GM12878 (cell line): Measurements from ENCODE around the gene DDX27. TPM values are rescaled to one million over a fixed set of nuclear protein-coding genes. Genes with fewer than 3 reads are reported as not detected.

Source experiments
- ATAC-seq: fragments of 200-7000 bp; cut with Tn5 transposase; 3 replicates; pipeline ENCODE4 v1.9.1; 2020; ENCODE audit warnings: mild to moderate bottlenecking, moderate library complexity
- BruUV-seq: library from RNA; stranded (reverse); fragments of 400-500 nt; replicated peaks from 2 replicates; lab custom pipeline; 2021; lab: Mats Ljungman, UMichigan
- CTCF ChIA-PET: fragments of 300-600 bp; sonication (Branson Sonifier 250); formaldehyde crosslinking; extraction: SDS; loops from one replicate; lab custom pipeline; 2021; ENCODE audit warnings: inconsistent platforms; lab: Yijun Ruan, JAX
- POLR2A ChIA-PET: fragments of 350-600 bp; formaldehyde crosslinking; extraction: SDS; loops from one replicate; lab custom pipeline; 2021; ENCODE audit warnings: inconsistent platforms; lab: Charles Lee
- RAD21 ChIA-PET: fragments of 300-600 bp; sonication (Branson Sonifier 250); formaldehyde crosslinking; loops from one replicate; lab custom pipeline; 2023; ENCODE audit warnings: antibody characterized with exemption; ENCODE audit not compliant: unreplicated experiment; lab: Charles Lee
- SMC1A ChIA-PET: fragments of 300-600 bp; sonication (Branson Sonifier 250); formaldehyde crosslinking; loops from one replicate; lab custom pipeline; 2023; ENCODE audit not compliant: unreplicated experiment, uncharacterized antibody; lab: Charles Lee
- DNase-seq: peaks from one replicate; pipeline ENCODE4 v3.0.0-alpha.2; 2011; ENCODE audit warnings: low read depth, low spot score
- FAIRE-seq: peaks from 3 replicates; lab custom pipeline; 2011; peaks lifted over from hg19 to GRCh38; lab: Jason Lieb, UNC
- H2AFZ ChIP-seq: 2 replicates; pipeline ENCODE4 v1.6.0; 2011; ENCODE audit warnings: low read depth, low read length, control low read depth; ENCODE audit not compliant: control insufficient read depth
- H3K27ac ChIP-seq: 2 replicates; pipeline ENCODE4 v1.5.1; 2011; ENCODE audit warnings: control low read depth; ENCODE audit not compliant: control insufficient read depth, insufficient read depth
- H3K27me3 ChIP-seq, 2 experiments: replicated peaks in 1 of 2; 2 replicates each; pipeline versions ENCODE4 v1.6.0 to v1.6.1; 2011; ENCODE audit warnings: low read length in 1 of 2; ENCODE audit not compliant: control insufficient read depth in 2 of 2, insufficient read depth in 2 of 2
- H3K36me3 ChIP-seq, 2 experiments: 2 replicates each; pipeline ENCODE4 v1.5.1; 2011; ENCODE audit warnings: low read length in 1 of 2; ENCODE audit not compliant: control insufficient read depth in 2 of 2, insufficient read depth in 2 of 2
- H3K4me1 ChIP-seq: 2 replicates; pipeline ENCODE4 v1.6.1; 2011; ENCODE audit warnings: mild to moderate bottlenecking, low read length, moderate library complexity, mixed read lengths; ENCODE audit not compliant: control insufficient read depth, insufficient read depth
- H3K4me2 ChIP-seq: 2 replicates; pipeline ENCODE4 v1.6.0; 2011; ENCODE audit warnings: control low read depth; ENCODE audit not compliant: control insufficient read depth, insufficient read depth
- H3K4me3 ChIP-seq: fragments of 200-600 bp; sonication (generic); 2 replicates; pipeline ENCODE4 v1.5.1; 2016
- H3K79me2 ChIP-seq: 2 replicates; pipeline ENCODE4 v1.6.0; 2011; ENCODE audit warnings: low read length; ENCODE audit not compliant: control insufficient read depth, insufficient read depth
- H3K9ac ChIP-seq: 2 replicates; pipeline ENCODE4 v1.8.0; 2011; ENCODE audit warnings: low read length, control low read depth, mixed read lengths; ENCODE audit not compliant: control insufficient read depth, insufficient read depth
- H3K9me3 ChIP-seq: replicated peaks from 3 replicates; pipeline ENCODE4 v1.5.1; 2011; ENCODE audit warnings: mild to moderate bottlenecking, low read length; ENCODE audit not compliant: control insufficient read depth, insufficient read depth
- H4K20me1 ChIP-seq: 2 replicates; pipeline ENCODE4 v1.6.0; 2011; ENCODE audit not compliant: control insufficient read depth, insufficient read depth
- EP300 ChIP-seq, 2 experiments: fragments of 150-350 bp in 1 of 2; IDR thresholded peaks; 2 replicates each; pipeline ENCODE4 v1.6.1; 2011 to 2012; ENCODE audit warnings: low read depth in 2 of 2, low read length in 2 of 2, borderline replicate concordance in 1 of 2, improper control_type of control experiment in 1 of 2, inconsistent platforms in 1 of 2; ENCODE audit not compliant: control insufficient read depth in 1 of 2
- SMAD5 ChIP-seq: IDR thresholded peaks from 2 replicates; pipeline ENCODE4 v1.6.1; 2016; ENCODE audit warnings: antibody characterized with exemption, low read depth
- WGBS: methylation state at CpG from one replicate; pipeline ENCODE4 v1.1.6; 2016; ENCODE audit warnings: low lambda C conversion rate; ENCODE audit not compliant: insufficient replicate concordance, insufficient coverage; ENCODE audit errors: missing lambda C conversion rate; 5-methylcytosine and 5-hydroxymethylcytosine counted together
- in situ Hi-C: fragments of 300-500 bp; cut with MboI; formaldehyde crosslinking; loops from 9 replicates; pipeline ENCODE4 v1.14.3; 2018; ENCODE audit warnings: mixed read lengths
- intact Hi-C: fragments of 100-400 bp; cut with micrococcal nuclease; formaldehyde crosslinking; loops from one replicate; pipeline ENCODE4 v1.14.2; 2022; ENCODE audit not compliant: unreplicated experiment
- polyA plus RNA-seq, 11 experiments: library from polyadenylated mRNA; depleted of rRNA in 4 of 11; unstranded in 6 of 11; stranded (reverse) in 5 of 11; fragments of >200 nt; fragmentation: Nextera tagmentation in 4 of 11; fragmentation: Illumina TruSeq in 1 of 11; extraction: Ambion mirVana in 4 of 11; extraction: Trizol in 1 of 11; gene quantifications; 1 replicate in 1 of 11; 2 replicates in 10 of 11; pipeline versions ENCODE4 v1.2.1 to v1.2.3, GENCODE V29; 2011 to 2016; ENCODE audit warnings: inconsistent platforms in 2 of 11, missing spikeins in 2 of 11, low read depth in 1 of 11
- small RNA-seq: library from RNA; depleted of rRNA; stranded (forward); fragments of <200 nt; gene quantifications from one replicate; pipeline ENCODE3, GENCODE V24; 2014
- total RNA-seq, 4 experiments: library from RNA; depleted of rRNA in 3 of 4; stranded (reverse); fragments of >200 nt in 3 of 4; fragmentation: Illumina TruSeq in 1 of 4; extraction: Trizol in 1 of 4; gene quantifications; 2 replicates each; pipeline versions ENCODE4 v1.2.1 to v1.2.3, GENCODE V29; 2013 to 2021

The DDX27 gene
- total and polyA plus RNA-seq, 10 of the 15 experiments (the other 5 are each of a cell fraction or from before 2014, with no cell fraction given) = 19.8 to 78.8 (median 54.9) TPM

GRCh38 chr20:49293122-49293521 lies 73.9 kb downstream of the DDX27 start:
- intact Hi-C loops (no loop called here), in situ Hi-C loops (no loop called here)
- no peak overlapping the region for H3K9ac ChIP-seq
- H2AFZ ChIP-seq = no peak overlapping the region
- ChIA-PET SMC1A (no interaction called here), CTCF (no interaction called here), POLR2A (interaction anchor here (1.1 kb wide), 1 partner anchor 12 kb away, joined by 5 read pairs; no protein-coding TSS in a partner anchor), RAD21 (no interaction called here)
- DNase-seq (no peak), ATAC-seq (no peak), FAIRE-seq (no peak)
- H3K27me3 ChIP-seq = no peaks in the 10 kb centered on the region
- WGBS = 92% methylated on average over 6 of the region's 6 CpGs
- H3K79me2 ChIP-seq = peaks cover 5% of the 10 kb centered on the region; the same call in 1 of the 2 replicates
- H3K4me2 ChIP-seq = no peak overlapping the region
- BruUV-seq = no TSS peak
- H3K4me3 ChIP-seq = no peak overlapping the region
- H3K27ac ChIP-seq = no peak overlapping the region
- no peak for TF ChIP-seq SMAD5
- TF ChIP-seq EP300 (IDR thresholded peaks at IDR 0.05; ENCODE audit: borderline replicate concordance in 1 of 2, control insufficient read depth in 1 of 2, low read depth in 2 of 2, low read length in 2 of 2) = no peak
- H4K20me1 ChIP-seq = no peaks in the 10 kb centered on the region; the same call in 1 of the 2 replicates
- H3K4me1 ChIP-seq = peaks cover 2% of the 10 kb centered on the region; the same call in 1 of the 2 replicates
- peaks cover 13 to 22% of the 10 kb centered on the region in 2 experiments for H3K36me3 ChIP-seq
- no peaks in the 10 kb centered on the region; the same call in 2 of the 3 replicates for H3K9me3 ChIP-seq

Small RNA genes within 50 kb of the gene (small RNA-seq; reads per million reads assigned to genes)
- 7,533 reads per million, percentile 100 among the genes with 10 or more reads in this experiment for gene SNORD12B
- gene SNORD12C = 2,222 reads per million, percentile 100 among the genes with 10 or more reads in this experiment

Other genes with a start within 250 kb of the DDX27 start
- gene CSE1L, start 173.1 kb upstream of the DDX27 start, total RNA-seq (2014; rRNA removed) = 123 and 144 TPM in 2 replicates
- gene CSE1L, start 173.1 kb upstream of the DDX27 start, total RNA-seq (2014; rRNA removed; fragmentation: Illumina TruSeq; extraction: Trizol) = 136 and 143 TPM in 2 replicates
- gene CSE1L, start 173.1 kb upstream of the DDX27 start, total RNA-seq (2021) = 106 and 110 TPM in 2 replicates
- 94.9 and 124 TPM in 2 replicates for gene CSE1L, start 173.1 kb upstream of the DDX27 start, polyA plus RNA-seq (2011; rRNA removed)
- gene CSE1L, start 173.1 kb upstream of the DDX27 start, polyA plus RNA-seq (2014; fragmentation: Illumina TruSeq; extraction: Trizol) = 131 and 152 TPM in 2 replicates
- 10 to 100 TPM; 72.4 to 74.1 TPM for gene CSE1L, start 173.1 kb upstream of the DDX27 start, polyA plus RNA-seq (2014; fragmentation: Nextera tagmentation; extraction: Ambion mirVana)
- 71.6 and 86.6 TPM in 2 replicates for gene CSE1L, start 173.1 kb upstream of the DDX27 start, polyA plus RNA-seq (2014; rRNA removed)
- 100 to 1,000 TPM; 212 to 213 TPM for gene CSE1L, start 173.1 kb upstream of the DDX27 start, polyA plus RNA-seq (2016; fragmentation: Nextera tagmentation; extraction: Ambion mirVana)
- gene STAU1, start 31.1 kb upstream of the DDX27 start, total RNA-seq (2014; rRNA removed) = 28.2 and 29.0 TPM in 2 replicates
- gene STAU1, start 31.1 kb upstream of the DDX27 start, total RNA-seq (2014; rRNA removed; fragmentation: Illumina TruSeq; extraction: Trizol) = 36.6 and 36.8 TPM in 2 replicates
- gene STAU1, start 31.1 kb upstream of the DDX27 start, total RNA-seq (2021) = 60.9 and 61.4 TPM in 2 replicates
- 46.8 and 48.8 TPM in 2 replicates for gene STAU1, start 31.1 kb upstream of the DDX27 start, polyA plus RNA-seq (2011; rRNA removed)
- gene STAU1, start 31.1 kb upstream of the DDX27 start, polyA plus RNA-seq (2014; fragmentation: Illumina TruSeq; extraction: Trizol) = 64.3 and 70.9 TPM in 2 replicates
- 10 to 100 TPM; 13.9 to 20.7 TPM for gene STAU1, start 31.1 kb upstream of the DDX27 start, polyA plus RNA-seq (2014; fragmentation: Nextera tagmentation; extraction: Ambion mirVana)
- gene STAU1, start 31.1 kb upstream of the DDX27 start, polyA plus RNA-seq (2014; rRNA removed) = 40.2 and 42.5 TPM in 2 replicates
- 10 to 100 TPM; 62.5 to 66.2 TPM for gene STAU1, start 31.1 kb upstream of the DDX27 start, polyA plus RNA-seq (2016; fragmentation: Nextera tagmentation; extraction: Ambion mirVana)
- 31.5 and 32.1 TPM in 2 replicates for gene ZNFX1, start 58.6 kb downstream of the DDX27 start, total RNA-seq (2014; rRNA removed)
- 26.3 and 27.8 TPM in 2 replicates for gene ZNFX1, start 58.6 kb downstream of the DDX27 start, total RNA-seq (2014; rRNA removed; fragmentation: Illumina TruSeq; extraction: Trizol)
- 29.8 and 30.6 TPM in 2 replicates for gene ZNFX1, start 58.6 kb downstream of the DDX27 start, total RNA-seq (2021)
- 6.9 and 9.1 TPM in 2 replicates for gene ZNFX1, start 58.6 kb downstream of the DDX27 start, polyA plus RNA-seq (2011; rRNA removed)
- gene ZNFX1, start 58.6 kb downstream of the DDX27 start, polyA plus RNA-seq (2014; fragmentation: Illumina TruSeq; extraction: Trizol) = 26.4 and 28.5 TPM in 2 replicates
- gene ZNFX1, start 58.6 kb downstream of the DDX27 start, polyA plus RNA-seq (2014; fragmentation: Nextera tagmentation; extraction: Ambion mirVana) = 10 to 100 TPM in 1 of 2 experiments, 1 to 10 TPM in 1; 7.4 to 14.6 TPM
- gene ZNFX1, start 58.6 kb downstream of the DDX27 start, polyA plus RNA-seq (2014; rRNA removed) = 16.4 and 18.2 TPM in 2 replicates
- 10 to 100 TPM; 24.9 to 27.2 TPM for gene ZNFX1, start 58.6 kb downstream of the DDX27 start, polyA plus RNA-seq (2016; fragmentation: Nextera tagmentation; extraction: Ambion mirVana)